ENCODE data around the gene AVP.
A peak's percentile ranks its signal among the peaks of the same experiment; 100 is the strongest.
"Not testable (repeated sequence)": the region's sequence is repeated elsewhere in the genome, so short reads cannot be mapped to it uniquely, and the experiment has no call there.

Gene AVP

DNA sequence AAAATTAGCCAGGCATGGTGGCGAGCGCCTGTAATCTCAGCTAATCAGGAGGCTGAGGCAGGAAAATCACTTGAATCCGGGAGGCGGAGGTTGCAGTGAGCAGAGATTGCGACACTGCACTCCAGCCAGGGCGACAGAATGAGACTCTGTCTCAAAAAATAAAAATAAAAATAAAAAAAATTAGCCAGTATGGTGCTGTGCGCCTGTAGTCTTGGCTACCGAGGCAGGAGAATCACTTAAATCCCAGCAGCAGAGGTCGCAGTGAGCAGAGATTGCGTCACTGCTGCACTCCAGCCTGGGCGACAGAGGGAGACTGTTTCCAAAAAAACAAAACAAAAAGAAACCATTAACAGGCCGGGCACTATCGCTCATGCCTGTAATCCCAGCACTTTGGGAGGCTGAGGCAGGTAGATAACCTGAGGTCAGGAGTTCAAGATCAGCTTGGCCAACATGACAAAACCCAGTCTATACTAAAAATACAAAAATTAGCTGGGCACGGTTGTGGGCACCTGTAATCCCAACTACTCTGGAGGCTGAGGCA lies 33.4 kb upstream of the AVP start:
- H3K4me3 ChIP-seq (ENCODE audit: low read depth, low read length); in situ Hi-C loops (cut with HindIII; ENCODE audit: low sequenced_read_pairs): not testable (repeated sequence)
- TF ChIP-seq, protein P1, sequence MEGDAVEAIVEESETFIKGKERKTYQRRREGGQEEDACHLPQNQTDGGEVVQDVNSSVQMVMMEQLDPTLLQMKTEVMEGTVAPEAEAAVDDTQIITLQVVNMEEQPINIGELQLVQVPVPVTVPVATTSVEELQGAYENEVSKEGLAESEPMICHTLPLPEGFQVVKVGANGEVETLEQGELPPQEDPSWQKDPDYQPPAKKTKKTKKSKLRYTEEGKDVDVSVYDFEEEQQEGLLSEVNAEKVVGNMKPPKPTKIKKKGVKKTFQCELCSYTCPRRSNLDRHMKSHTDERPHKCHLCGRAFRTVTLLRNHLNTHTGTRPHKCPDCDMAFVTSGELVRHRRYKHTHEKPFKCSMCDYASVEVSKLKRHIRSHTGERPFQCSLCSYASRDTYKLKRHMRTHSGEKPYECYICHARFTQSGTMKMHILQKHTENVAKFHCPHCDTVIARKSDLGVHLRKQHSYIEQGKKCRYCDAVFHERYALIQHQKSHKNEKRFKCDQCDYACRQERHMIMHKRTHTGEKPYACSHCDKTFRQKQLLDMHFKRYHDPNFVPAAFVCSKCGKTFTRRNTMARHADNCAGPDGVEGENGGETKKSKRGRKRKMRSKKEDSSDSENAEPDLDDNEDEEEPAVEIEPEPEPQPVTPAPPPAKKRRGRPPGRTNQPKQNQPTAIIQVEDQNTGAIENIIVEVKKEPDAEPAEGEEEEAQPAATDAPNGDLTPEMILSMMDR (IDR thresholded peaks at IDR 0.05; ENCODE audit: low read depth, low read length) = peak; percentile 64
- DNase-seq (ENCODE audit: low read depth, low spot score) = peak; percentile 73

DNA sequence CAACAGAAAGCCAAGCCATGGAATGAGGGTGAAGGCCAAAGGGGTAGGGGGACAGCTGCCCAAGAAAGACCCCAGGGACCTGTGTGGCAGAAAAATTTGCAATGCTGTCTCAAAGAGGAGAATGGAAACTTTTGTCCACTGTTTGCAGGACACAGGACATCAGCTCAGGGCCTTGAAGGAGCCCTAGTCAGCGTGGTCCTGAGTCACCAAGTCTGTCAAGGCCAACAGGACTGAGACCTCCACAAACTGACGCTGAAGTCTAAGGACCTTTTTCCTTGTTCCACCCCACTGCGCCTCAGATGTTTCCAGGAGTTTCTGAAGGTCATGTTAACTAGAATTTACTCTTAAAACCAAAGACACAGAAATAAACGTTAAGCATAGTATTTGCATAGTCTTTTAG lies 31.8 kb upstream of the AVP start:
- no peak for DNase-seq (ENCODE audit: low read depth, low spot score)
- in situ Hi-C loops (cut with HindIII; ENCODE audit: low sequenced_read_pairs) = no loop called here

DNA sequence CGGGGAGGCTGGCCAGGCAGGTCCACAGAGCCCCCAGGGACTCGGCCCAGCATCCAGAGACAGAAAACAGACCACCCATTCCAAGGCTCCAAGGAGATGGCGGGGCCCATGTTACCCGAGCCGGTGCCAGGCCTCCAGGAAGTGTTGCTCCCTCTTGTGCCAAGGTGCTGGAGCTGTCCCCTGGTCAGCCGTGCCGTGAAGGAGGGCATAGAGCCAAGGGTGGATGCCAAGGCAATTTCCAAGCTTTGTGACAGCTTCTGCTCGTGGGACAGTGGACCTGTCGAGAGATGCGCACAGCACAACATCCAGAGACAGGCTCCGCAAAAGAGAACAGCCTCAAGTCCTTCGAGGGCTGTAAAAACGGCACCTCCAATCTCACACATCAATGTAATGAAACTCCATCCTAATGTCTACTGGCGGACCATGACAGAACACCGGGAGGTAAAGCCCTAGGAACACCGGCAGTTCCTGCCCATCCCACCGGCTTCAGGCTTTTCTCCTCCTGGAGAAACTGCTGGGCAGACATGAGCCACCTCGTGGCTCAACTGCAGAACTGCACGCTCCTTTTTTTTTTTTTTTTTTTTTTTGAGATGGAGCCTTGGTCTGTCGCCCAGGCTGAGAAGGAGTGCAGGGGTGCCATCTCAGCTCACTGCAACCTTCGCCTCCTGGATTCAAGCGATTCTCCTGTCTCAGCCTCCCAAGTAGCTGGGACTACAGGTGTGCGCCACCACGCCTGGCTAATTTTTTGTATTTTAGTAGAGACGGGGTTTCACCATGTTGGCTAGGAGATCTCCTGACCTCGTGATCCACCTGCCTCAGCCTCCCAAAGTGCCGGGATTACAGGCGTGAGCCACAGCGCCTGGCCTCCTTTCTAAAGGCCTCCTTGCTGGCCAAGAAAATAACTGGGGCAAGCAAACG lies 30.9 kb upstream of the AVP start:
- peak; percentile 56 for DNase-seq (ENCODE audit: low read depth, low spot score)
- TF ChIP-seq, protein P1 (IDR thresholded peaks at IDR 0.05; ENCODE audit: low read depth, low read length) = peak; percentile 87
- in situ Hi-C loops (cut with HindIII; ENCODE audit: low sequenced_read_pairs) = no loop called here
- H3K4me3 ChIP-seq (ENCODE audit: low read depth, low read length) = no peak overlapping the region

More for the DNA sequence above, 31.8 kb upstream of the AVP start:
- no peak overlapping the region for H3K4me3 ChIP-seq (ENCODE audit: low read depth, low read length)
- TF ChIP-seq, protein P1 (IDR thresholded peaks at IDR 0.05; ENCODE audit: low read depth, low read length) = no peak

DNA sequence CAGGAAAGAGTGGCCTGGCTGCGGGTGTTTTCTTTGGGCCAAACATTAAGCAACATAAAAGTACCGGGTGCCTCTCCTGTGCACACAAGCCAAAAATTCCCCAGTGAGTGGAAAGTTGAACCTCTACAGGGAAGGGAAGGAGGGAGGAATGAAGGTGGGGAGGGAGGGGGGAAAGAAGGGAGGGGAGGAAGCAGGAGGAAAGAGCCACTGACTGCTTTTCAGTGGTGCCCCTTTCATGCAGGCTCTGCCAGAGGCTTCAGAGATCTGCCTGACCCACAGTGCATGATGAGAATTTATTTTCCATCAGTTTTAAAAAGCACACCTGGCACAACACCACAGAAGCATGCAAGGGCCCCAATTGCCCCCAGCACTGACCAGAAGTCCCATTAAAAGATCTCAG lies 27.5 kb upstream of the AVP start:
- in situ Hi-C loops (cut with HindIII; ENCODE audit: low sequenced_read_pairs) = no loop called here
- DNase-seq (ENCODE audit: low read depth, low spot score) = no peak
- TF ChIP-seq, protein P1 (IDR thresholded peaks at IDR 0.05; ENCODE audit: low read depth, low read length) = no peak
- no peak overlapping the region for H3K4me3 ChIP-seq (ENCODE audit: low read depth, low read length)

DNA sequence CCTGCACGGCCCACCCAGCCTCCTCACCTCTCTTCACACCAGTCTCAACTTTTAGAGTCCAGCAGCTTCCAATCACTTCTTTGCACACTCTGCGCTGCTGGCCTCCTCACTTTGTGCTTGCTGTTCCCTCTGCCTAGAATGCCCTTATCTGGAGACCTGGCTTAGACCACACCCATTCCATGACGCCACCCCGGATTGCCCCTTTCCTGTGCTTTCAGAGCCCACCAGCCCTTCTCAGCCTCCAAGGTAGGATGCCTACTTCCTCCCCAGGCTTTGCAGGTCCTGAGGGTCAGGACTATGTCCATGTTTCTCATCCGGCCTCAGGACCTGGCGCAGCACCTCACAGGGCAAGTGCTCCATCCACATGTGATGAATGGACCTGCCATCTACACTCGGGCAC lies 27.0 kb upstream of the AVP start:
- TF ChIP-seq, protein P1 (IDR thresholded peaks at IDR 0.05; ENCODE audit: low read depth, low read length) = no peak
- no peak for DNase-seq (ENCODE audit: low read depth, low spot score)
- H3K4me3 ChIP-seq (ENCODE audit: low read depth, low read length) = no peak overlapping the region
- in situ Hi-C loops (cut with HindIII; ENCODE audit: low sequenced_read_pairs) = no loop called here

DNA sequence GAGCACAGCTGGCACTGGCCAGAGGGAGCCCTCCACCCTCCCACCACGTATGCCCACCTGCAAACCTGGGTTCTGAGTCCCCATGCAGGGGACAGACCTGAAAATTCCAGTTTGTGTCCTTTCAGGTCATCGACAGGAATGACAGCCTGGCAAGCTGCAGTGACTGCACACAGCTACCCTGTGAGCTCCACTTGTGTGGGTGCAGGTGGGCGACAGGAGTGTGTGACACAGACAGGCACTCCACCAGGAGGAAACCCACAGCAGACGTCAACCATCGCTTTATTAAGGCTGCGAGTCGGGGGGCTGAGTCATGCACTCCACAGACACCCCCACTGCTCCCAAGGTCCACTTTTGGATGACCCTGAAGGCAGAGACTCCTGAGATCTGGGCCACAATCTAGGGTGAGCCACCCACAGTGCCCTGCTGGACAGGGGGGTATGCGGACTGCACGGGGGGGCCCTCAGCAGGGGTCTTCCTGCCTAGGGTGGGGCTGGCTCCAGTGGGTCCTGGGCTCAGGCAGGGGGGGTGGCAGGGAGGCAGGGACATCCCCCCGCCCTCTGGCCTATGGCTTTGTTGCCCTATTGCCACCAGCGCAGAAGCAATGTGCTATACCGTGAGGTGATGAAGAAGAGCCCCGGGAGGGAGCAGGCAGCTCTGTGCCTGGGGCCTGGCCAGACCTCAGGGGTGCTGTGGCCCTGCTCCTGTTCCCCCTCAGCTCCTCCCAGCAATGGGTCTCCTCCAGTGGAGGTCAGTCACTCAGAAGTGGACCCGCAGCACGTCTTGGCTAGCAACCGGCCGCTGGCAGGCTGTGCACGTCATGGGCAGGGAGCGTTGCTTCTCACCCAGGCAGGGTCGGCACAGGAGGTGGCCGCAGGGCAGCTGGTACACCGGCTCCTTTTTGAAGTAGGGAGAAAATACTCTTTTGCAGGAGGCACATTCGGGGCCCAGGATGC lies 25.1 kb upstream of the AVP start:
- TF ChIP-seq, protein P1 (IDR thresholded peaks at IDR 0.05; ENCODE audit: low read depth, low read length) = no peak
- in situ Hi-C loops (cut with HindIII; ENCODE audit: low sequenced_read_pairs) = no loop called here
- H3K4me3 ChIP-seq (ENCODE audit: low read depth, low read length) = no peak overlapping the region
- DNase-seq (ENCODE audit: low read depth, low spot score) = no peak

Measured in astrocyte of the spinal cord (primary cell).